Ovary (tissue), 3 donors: ENCODE results near the gene CTDP1.

Experiments
- CTCF ChIP-seq, 3 donors: fragments of 450-650 bp in 2 of 3; fragments of 200-600 bp in 1 of 3; IDR thresholded peaks; one replicate each; pipeline versions ENCODE4 v1.5.1 to v1.8.0; 2016 to 2022; ENCODE audit warnings: antibody characterized with exemption in 3 of 3, mild to moderate bottlenecking in 1 of 3
- EP300 ChIP-seq: sonication (generic); formaldehyde crosslinking; IDR thresholded peaks from one replicate; pipeline ENCODE4 v1.6.1; 2017; ENCODE audit warnings: antibody characterized with exemption
- POLR2A ChIP-seq: fragments of 450-650 bp; IDR thresholded peaks from one replicate; pipeline ENCODE4 v1.6.1; 2017; ENCODE audit warnings: antibody characterized with exemption, mild to moderate bottlenecking, moderate library complexity
- donor health status: DM: no; HTN: no; CAD: no.

GRCh38 chr18:79706006-79706405, 26.4 kb downstream of the CTDP1 start:
- TF ChIP-seq POLR2A (no peak), CTCF (IDR thresholded peaks at IDR 0.05) (no peak), EP300 (no peak)
